Measurements from ENCODE around the gene RASAL1.

GRCh38 chr12:113049976-113050742, 85.4 kb downstream of the RASAL1 start:
- no peak for TF ChIP-seq POLR2A (IDR thresholded peaks at IDR 0.05)
- TF ChIP-seq CTCF (IDR thresholded peaks at IDR 0.05) = no peak
